HL-60 (cell line): ENCODE data around the gene STAC2.

ENCODE experiments used
- DNase-seq, 2 experiments: peaks; one replicate each; pipeline ENCODE4 v3.0.0-alpha.2; 2010 to 2020; ENCODE audit warnings: low read depth in 1 of 2, low spot score in 1 of 2
- H3K27ac ChIP-seq: fragments of 250-450 bp; sonication (Bioruptor Pico); replicated peaks from 2 replicates; pipeline ENCODE4 v1.5.1; 2020; ENCODE audit warnings: mild to moderate bottlenecking, moderate library complexity
- H3K27me3 ChIP-seq: fragments of 250-450 bp; sonication (Bioruptor Pico); 2 replicates; pipeline ENCODE4 v1.5.1; 2021; ENCODE audit warnings: mild to moderate bottlenecking, moderate library complexity; ENCODE audit not compliant: insufficient read depth, poor library complexity, severe bottlenecking
- H3K4me3 ChIP-seq: replicated peaks from 2 replicates; pipeline ENCODE4 v1.5.1; 2011; ENCODE audit warnings: mild to moderate bottlenecking, control low read depth, low read length; ENCODE audit not compliant: insufficient read depth
- GABPA ChIP-seq: IDR thresholded peaks from 2 replicates; pipeline ENCODE4 v1.6.1; 2012; ENCODE audit warnings: low read depth
- POLR2AphosphoS5 ChIP-seq: IDR thresholded peaks from 2 replicates; pipeline ENCODE4 v1.6.1; 2012; ENCODE audit warnings: low read depth
- SPI1 ChIP-seq: IDR thresholded peaks from 2 replicates; pipeline ENCODE4 v1.6.1; 2012; ENCODE audit warnings: low read depth, mild to moderate bottlenecking, borderline replicate concordance
- TF ChIP-seq, protein P1 (sequence below): IDR thresholded peaks from one replicate; pipeline ENCODE4 v1.5.1; 2011; ENCODE audit warnings: low read length, control low read depth, inconsistent platforms; ENCODE audit not compliant: insufficient read depth
- TF ChIP-seq, protein P2 (sequence below): IDR thresholded peaks from 2 replicates; pipeline ENCODE4 v1.6.1; 2012; ENCODE audit warnings: low read depth; ENCODE audit not compliant: insufficient replicate concordance

The STAC2 gene

DNA sequence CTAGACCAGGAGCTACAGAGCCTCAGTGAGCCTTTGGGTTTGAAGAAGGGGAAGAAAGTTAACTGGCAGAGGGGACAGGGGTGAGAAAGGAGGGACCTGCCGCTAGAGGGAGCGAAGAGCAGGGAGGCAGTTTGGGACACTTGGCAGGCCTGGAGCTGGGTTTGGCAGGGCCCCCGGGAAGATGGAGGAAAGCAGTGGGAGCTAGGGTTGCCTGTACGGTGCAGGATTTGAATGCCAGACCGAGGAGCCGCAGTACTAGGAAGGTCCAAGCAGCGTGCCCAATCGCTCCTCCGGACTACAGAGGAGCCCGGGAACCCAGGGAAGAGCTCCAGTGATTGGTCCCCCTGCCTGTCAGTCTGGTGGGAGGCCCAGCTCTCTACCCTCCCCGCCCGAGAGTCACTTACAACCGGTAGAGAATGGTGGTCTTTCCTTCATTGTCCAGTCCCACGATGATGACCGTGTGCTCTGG, 61.0 kb downstream of the STAC2 start:
- Histone ChIP-seq H3K27me3 (no peaks in the 10 kb centered on the region), H3K4me3 (no peak overlapping the region), H3K27ac (no peak overlapping the region)
- no peak for TF ChIP-seq SPI1
- TF ChIP-seq, protein P1, sequence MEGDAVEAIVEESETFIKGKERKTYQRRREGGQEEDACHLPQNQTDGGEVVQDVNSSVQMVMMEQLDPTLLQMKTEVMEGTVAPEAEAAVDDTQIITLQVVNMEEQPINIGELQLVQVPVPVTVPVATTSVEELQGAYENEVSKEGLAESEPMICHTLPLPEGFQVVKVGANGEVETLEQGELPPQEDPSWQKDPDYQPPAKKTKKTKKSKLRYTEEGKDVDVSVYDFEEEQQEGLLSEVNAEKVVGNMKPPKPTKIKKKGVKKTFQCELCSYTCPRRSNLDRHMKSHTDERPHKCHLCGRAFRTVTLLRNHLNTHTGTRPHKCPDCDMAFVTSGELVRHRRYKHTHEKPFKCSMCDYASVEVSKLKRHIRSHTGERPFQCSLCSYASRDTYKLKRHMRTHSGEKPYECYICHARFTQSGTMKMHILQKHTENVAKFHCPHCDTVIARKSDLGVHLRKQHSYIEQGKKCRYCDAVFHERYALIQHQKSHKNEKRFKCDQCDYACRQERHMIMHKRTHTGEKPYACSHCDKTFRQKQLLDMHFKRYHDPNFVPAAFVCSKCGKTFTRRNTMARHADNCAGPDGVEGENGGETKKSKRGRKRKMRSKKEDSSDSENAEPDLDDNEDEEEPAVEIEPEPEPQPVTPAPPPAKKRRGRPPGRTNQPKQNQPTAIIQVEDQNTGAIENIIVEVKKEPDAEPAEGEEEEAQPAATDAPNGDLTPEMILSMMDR, result peak; percentile 79
- peak; percentile 69 to 86 for DNase-seq

DNA sequence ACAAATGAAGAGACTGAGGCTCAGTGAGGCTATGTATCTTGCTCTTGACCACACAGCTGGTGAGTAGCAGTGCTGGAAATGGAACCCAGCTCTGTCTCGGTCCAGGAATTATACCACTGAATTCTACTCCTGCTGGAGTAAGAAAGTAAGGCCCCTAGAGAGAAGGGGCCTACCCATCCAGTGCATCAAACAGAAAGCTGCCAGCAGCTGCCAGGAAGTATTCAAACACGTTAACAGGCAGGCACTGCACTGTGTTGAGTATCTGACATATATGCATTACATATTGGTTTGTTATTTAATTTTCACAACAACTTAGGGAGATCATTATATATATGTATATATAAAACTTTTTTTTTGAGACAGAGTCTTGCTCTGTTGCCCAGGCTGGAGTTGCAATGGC, 63.8 kb downstream of the STAC2 start:
- no peaks in the 10 kb centered on the region for H3K27me3 ChIP-seq
- H3K4me3 ChIP-seq, result no peak overlapping the region
- TF ChIP-seq, protein P2, sequence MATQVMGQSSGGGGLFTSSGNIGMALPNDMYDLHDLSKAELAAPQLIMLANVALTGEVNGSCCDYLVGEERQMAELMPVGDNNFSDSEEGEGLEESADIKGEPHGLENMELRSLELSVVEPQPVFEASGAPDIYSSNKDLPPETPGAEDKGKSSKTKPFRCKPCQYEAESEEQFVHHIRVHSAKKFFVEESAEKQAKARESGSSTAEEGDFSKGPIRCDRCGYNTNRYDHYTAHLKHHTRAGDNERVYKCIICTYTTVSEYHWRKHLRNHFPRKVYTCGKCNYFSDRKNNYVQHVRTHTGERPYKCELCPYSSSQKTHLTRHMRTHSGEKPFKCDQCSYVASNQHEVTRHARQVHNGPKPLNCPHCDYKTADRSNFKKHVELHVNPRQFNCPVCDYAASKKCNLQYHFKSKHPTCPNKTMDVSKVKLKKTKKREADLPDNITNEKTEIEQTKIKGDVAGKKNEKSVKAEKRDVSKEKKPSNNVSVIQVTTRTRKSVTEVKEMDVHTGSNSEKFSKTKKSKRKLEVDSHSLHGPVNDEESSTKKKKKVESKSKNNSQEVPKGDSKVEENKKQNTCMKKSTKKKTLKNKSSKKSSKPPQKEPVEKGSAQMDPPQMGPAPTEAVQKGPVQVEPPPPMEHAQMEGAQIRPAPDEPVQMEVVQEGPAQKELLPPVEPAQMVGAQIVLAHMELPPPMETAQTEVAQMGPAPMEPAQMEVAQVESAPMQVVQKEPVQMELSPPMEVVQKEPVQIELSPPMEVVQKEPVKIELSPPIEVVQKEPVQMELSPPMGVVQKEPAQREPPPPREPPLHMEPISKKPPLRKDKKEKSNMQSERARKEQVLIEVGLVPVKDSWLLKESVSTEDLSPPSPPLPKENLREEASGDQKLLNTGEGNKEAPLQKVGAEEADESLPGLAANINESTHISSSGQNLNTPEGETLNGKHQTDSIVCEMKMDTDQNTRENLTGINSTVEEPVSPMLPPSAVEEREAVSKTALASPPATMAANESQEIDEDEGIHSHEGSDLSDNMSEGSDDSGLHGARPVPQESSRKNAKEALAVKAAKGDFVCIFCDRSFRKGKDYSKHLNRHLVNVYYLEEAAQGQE, result no peak
- TF ChIP-seq GABPA (no peak), SPI1 (no peak), POLR2AphosphoS5 (no peak)
- TF ChIP-seq, protein P1, result no peak
- no peak overlapping the region for H3K27ac ChIP-seq
- DNase-seq, result no peak
